Osteocyte (in vitro differentiated cells): ENCODE measurements around the gene MOGAT3. TPM values are rescaled to one million over a fixed set of nuclear protein-coding genes. Genes with fewer than 3 reads are reported as not detected.

Experiments
- DNase-seq: peaks from one replicate; pipeline ENCODE4 v3.0.0; 2021; ENCODE audit warnings: mixed read lengths; ENCODE audit not compliant: unreplicated experiment; ENCODE audit errors: extremely low spot score
- H3K27ac Mint-ChIP-seq: one replicate; pipeline ENCODE4 v1.8.0; 2021; ENCODE audit warnings: mild to moderate bottlenecking, mixed read lengths; ENCODE audit not compliant: unreplicated experiment
- H3K27me3 Mint-ChIP-seq: one replicate; pipeline ENCODE4 v1.8.0; 2021; ENCODE audit warnings: mixed read lengths; ENCODE audit not compliant: unreplicated experiment
- H3K36me3 Mint-ChIP-seq: one replicate; pipeline ENCODE4 v1.8.0; 2021; ENCODE audit warnings: mixed read lengths; ENCODE audit not compliant: unreplicated experiment
- H3K4me1 Mint-ChIP-seq: one replicate; pipeline ENCODE4 v1.8.0; 2021; ENCODE audit warnings: mixed read lengths; ENCODE audit not compliant: unreplicated experiment
- H3K4me3 Mint-ChIP-seq: one replicate; pipeline ENCODE4 v1.8.0; 2021; ENCODE audit warnings: mild to moderate bottlenecking, moderate library complexity, mixed read lengths; ENCODE audit not compliant: unreplicated experiment
- H3K9me3 Mint-ChIP-seq: one replicate; pipeline ENCODE4 v1.8.0; 2021; ENCODE audit warnings: mixed read lengths; ENCODE audit not compliant: unreplicated experiment
- CTCF ChIP-seq: fragments of 200-600 bp; sonication (generic); IDR thresholded peaks from 2 replicates; pipeline ENCODE4 v1.5.0; 2021; ENCODE audit warnings: antibody characterized with exemption, mild to moderate bottlenecking, moderate library complexity
- total RNA-seq: library from RNA; stranded (reverse); gene quantifications from 2 replicates; pipeline ENCODE4 v1.2.1, GENCODE V29; 2021

MOGAT3 gene
- total RNA-seq, 1 donor from 2014 or later, result not detected

- no peak overlapping the region for H3K4me3 Mint-ChIP-seq
- H3K9me3 Mint-ChIP-seq, result no peaks in the 10 kb centered on the region
- no peak for TF ChIP-seq CTCF
- H3K4me1 Mint-ChIP-seq, result peaks cover 3% of the 10 kb centered on the region
- DNase-seq, result no peak
- H3K36me3 Mint-ChIP-seq, result no peaks in the 10 kb centered on the region
- H3K27ac Mint-ChIP-seq, result no peak overlapping the region
- H3K27me3 Mint-ChIP-seq, result peaks cover 16% of the 10 kb centered on the region
These were observed 2.4 kb downstream of the MOGAT3 start for GRCh38 chr7:101198476-101198875.

GRCh38 chr7:101197991-101198390 is 2.8 kb downstream of the MOGAT3 start:
- H3K4me1 Mint-ChIP-seq, result peaks cover 3% of the 10 kb centered on the region
- H3K36me3 Mint-ChIP-seq, result no peaks in the 10 kb centered on the region
- DNase-seq, result no peak
- no peak overlapping the region for H3K27ac Mint-ChIP-seq
- H3K27me3 Mint-ChIP-seq, result peaks cover 16% of the 10 kb centered on the region
- H3K4me3 Mint-ChIP-seq, result no peak overlapping the region
- no peaks in the 10 kb centered on the region for H3K9me3 Mint-ChIP-seq
- TF ChIP-seq CTCF, result no peak

GRCh38 chr7:101195884-101196283 is 5.0 kb downstream of the MOGAT3 start:
- DNase-seq, result no peak
- TF ChIP-seq CTCF, result no peak
- Mint-ChIP-seq H3K9me3 (no peaks in the 10 kb centered on the region), H3K4me1 (peaks cover 3% of the 10 kb centered on the region), H3K27me3 (peaks cover 11% of the 10 kb centered on the region), H3K36me3 (no peaks in the 10 kb centered on the region), H3K4me3 (no peak overlapping the region), H3K27ac (no peak overlapping the region)

GRCh38 chr7:101189109-101189508 is 11.7 kb downstream of the MOGAT3 start:
- no peaks in the 10 kb centered on the region for H3K9me3 Mint-ChIP-seq
- peaks cover 1% of the 10 kb centered on the region for H3K4me1 Mint-ChIP-seq
- H3K27ac Mint-ChIP-seq, result no peak overlapping the region
- DNase-seq, result no peak
- H3K27me3 Mint-ChIP-seq, result peaks cover 9% of the 10 kb centered on the region
- H3K4me3 Mint-ChIP-seq, result no peak overlapping the region
- H3K36me3 Mint-ChIP-seq, result no peaks in the 10 kb centered on the region
- TF ChIP-seq CTCF, result no peak

GRCh38 chr7:101186844-101187428 is 13.9 kb downstream of the MOGAT3 start:
- Mint-ChIP-seq H3K4me1 (peaks cover 4% of the 10 kb centered on the region), H3K36me3 (no peaks in the 10 kb centered on the region), H3K27ac (no peak overlapping the region), H3K4me3 (no peak overlapping the region), H3K27me3 (peaks cover 9% of the 10 kb centered on the region), H3K9me3 (no peaks in the 10 kb centered on the region)
- DNase-seq, result no peak
- no peak for TF ChIP-seq CTCF
